HTERT RPE-1 (cell line): ENCODE measurements around the gene AOAH.

Experiments
- in situ Hi-C: fragments of 300-500 bp; cut with MboI; formaldehyde crosslinking; loops from 4 replicates; pipeline ENCODE4 v1.14.3; 2020; ENCODE audit warnings: low sequenced_read_pairs

Gene AOAH

GRCh38 chr7:36604806-36605205 lies 119.5 kb downstream of the AOAH start:
- in situ Hi-C loops: no loop called here

GRCh38 chr7:36602934-36603887 lies 121.1 kb downstream of the AOAH start:
- in situ Hi-C loops: no loop called here

- in situ Hi-C loops: no loop called here
Measured at GRCh38 chr7:36602511-36602910, 121.8 kb downstream of the AOAH start.

GRCh38 chr7:36601601-36602000 lies 122.7 kb downstream of the AOAH start:
- in situ Hi-C loops: no loop called here

- in situ Hi-C loops: no loop called here
Measured at GRCh38 chr7:36600869-36601530, 123.3 kb downstream of the AOAH start.

- in situ Hi-C loops: no loop called here
Measured at GRCh38 chr7:36600314-36600682, 124.0 kb downstream of the AOAH start.

- in situ Hi-C loops: no loop called here
Measured at GRCh38 chr7:36599645-36600313, 124.5 kb downstream of the AOAH start.

GRCh38 chr7:36598054-36598674 lies 126.1 kb downstream of the AOAH start:
- in situ Hi-C loops: no loop called here

- in situ Hi-C loops: no loop called here
Measured at GRCh38 chr7:36597090-36597773, 127.1 kb downstream of the AOAH start.

GRCh38 chr7:36594445-36594844 lies 129.8 kb downstream of the AOAH start:
- in situ Hi-C loops: no loop called here

- in situ Hi-C loops: no loop called here
Measured at GRCh38 chr7:36591636-36592035, 132.7 kb downstream of the AOAH start.

GRCh38 chr7:36589391-36589790 lies 134.9 kb downstream of the AOAH start:
- in situ Hi-C loops: no loop called here

- in situ Hi-C loops: no loop called here
Measured at GRCh38 chr7:36583318-36583717, 141.0 kb downstream of the AOAH start.

- in situ Hi-C loops: no loop called here
Measured at GRCh38 chr7:36575832-36576231, 148.5 kb downstream of the AOAH start.

GRCh38 chr7:36573066-36573465 lies 151.2 kb downstream of the AOAH start:
- in situ Hi-C loops: no loop called here

- in situ Hi-C loops: no loop called here
Measured at GRCh38 chr7:36571190-36571560, 153.1 kb downstream of the AOAH start.

- in situ Hi-C loops: no loop called here
Measured at GRCh38 chr7:36570528-36571189, 153.6 kb downstream of the AOAH start.

- in situ Hi-C loops: no loop called here
Measured at GRCh38 chr7:36568452-36568849, 155.8 kb downstream of the AOAH start.

- in situ Hi-C loops: no loop called here
Measured at GRCh38 chr7:36567699-36568451, 156.4 kb downstream of the AOAH start.
